ENCODE measurements around the gene ZNF441. TPM values are rescaled to one million over a fixed set of nuclear protein-coding genes. Genes with fewer than 3 reads are reported as not detected.

The ZNF441 gene
- total and polyA plus RNA-seq, 2 of the 13 experiments (the other 11 are each of a cell fraction or from before 2014, with no cell fraction given) = 2.8 to 10.0 TPM

DNA sequence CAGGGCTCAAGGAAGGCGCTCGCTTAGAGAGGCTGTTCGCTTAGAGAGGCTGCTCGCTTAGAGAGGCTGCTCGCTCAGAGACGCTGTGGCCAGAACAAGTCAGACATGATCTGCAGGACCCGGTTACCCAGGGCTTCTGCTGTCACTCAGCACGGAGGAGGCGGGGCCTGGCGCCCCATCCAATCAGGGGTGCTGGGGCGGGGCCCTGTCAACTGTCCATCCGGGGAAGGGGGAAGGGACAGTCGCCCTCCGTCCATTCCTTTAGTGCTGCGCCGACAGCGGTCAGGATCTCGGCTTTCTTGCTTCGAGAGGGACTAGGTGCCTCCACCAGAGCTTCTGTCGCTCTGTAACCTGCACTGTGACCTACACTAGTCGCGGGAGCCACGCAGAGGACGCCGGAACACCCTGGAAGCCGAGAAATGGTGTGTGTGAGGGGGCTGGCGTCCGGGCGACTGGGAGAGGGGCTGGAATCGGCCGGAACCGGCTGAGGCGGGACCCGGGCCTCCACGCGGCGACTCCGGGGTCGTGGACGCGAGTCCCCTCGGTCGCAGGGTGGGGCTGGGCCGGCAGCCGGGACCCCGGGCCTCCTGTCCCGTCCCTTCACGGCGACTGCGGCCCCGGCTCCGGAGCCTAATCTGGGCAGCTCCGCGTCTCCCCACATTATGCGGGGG lies 47.4 kb downstream of the ZNF441 start, which contains the start of gene ZNF440 (continued):
- TF ChIP-seq AFF4 (CRISPR knock-in tag; IDR thresholded peaks at IDR 0.05) (peak; percentile 80; the same call in 1 of the 2 replicates), HMG20B (CRISPR knock-in tag; conservative IDR thresholded peaks at IDR 0.05) (0 out of 2 replicates have a peak, but pooled peaks have one; percentile 19), EED (CRISPR knock-in tag; IDR thresholded peaks at IDR 0.05) (0 out of 2 replicates have a peak, but pooled peaks have one; percentile 69), ZNF749 (CRISPR knock-in tag; IDR thresholded peaks at IDR 0.05; ENCODE audit: borderline replicate concordance) (peak; percentile 85; the same call in 1 of the 2 replicates), RBM39 (IDR thresholded peaks at IDR 0.05; ENCODE audit: low read depth, low read length, poor library complexity, severe bottlenecking) (peak; percentile 79), ZFP90 (CRISPR knock-in tag; IDR thresholded peaks at IDR 0.05; ENCODE audit: borderline replicate concordance) (no peak)

DNA sequence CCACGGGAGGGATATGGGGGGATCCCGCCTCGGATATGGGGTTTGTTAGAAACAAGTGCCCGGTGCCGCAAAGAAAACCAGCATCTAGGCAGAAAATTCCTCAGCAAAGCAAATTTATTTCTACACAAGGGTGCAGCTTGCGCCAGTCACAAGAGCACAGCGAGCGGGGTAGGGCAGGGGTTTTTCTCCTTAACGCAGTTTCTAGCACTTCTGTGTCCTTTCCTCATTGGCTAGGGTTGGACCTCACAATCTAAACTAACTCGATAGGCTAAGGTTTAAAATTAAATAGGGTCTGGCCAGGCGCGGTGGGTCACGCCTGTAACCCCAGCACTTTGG lies 47.9 kb downstream of the ZNF441 start:
- intact Hi-C loops (cut with micrococcal nuclease; ENCODE audit: unreplicated experiment) (no loop called here), in situ Hi-C loops (cut with HindIII; ENCODE audit: extremely low pct_ligation_motif_present, low pct_unique_long_range_greater_than_20kb) (no loop called here)
- Histone ChIP-seq H3K9ac (ENCODE audit: insufficient read depth, low read depth, low read length) (peak overlapping the region; percentile 95), H3K4me3 (replicated peaks in 1 of 3; ENCODE audit: insufficient read depth in 1 of 3, low read depth in 2 of 3, low read length in 3 of 3) (peak overlapping the region; percentile 84 to 99 (median 91)), H3K27ac (ENCODE audit: extremely low read length, insufficient read depth, low read length) (peak overlapping the region; percentile 89), H3K36me3 (replicated peaks in 1 of 2; ENCODE audit: control insufficient read depth in 1 of 2, insufficient read depth in 2 of 2, low read length in 2 of 2) (no peaks in the 10 kb centered on the region; a peak in 1 of 5 replicates), H3K4me1 (ENCODE audit: insufficient read depth, low read length) (peaks cover 32% of the 10 kb centered on the region), H4K20me1 (ENCODE audit: insufficient read depth, low read length) (no peaks in the 10 kb centered on the region), H2AFZ (ENCODE audit: low read length) (no peak overlapping the region), H3K27me3 (ENCODE audit: control insufficient read depth in 1 of 2, insufficient read depth in 2 of 2, low read length in 2 of 2) (no peaks in the 10 kb centered on the region; a peak in 1 of 5 replicates), H3K9me3 (ENCODE audit: low read length) (no peaks in the 10 kb centered on the region), H3K4me2 (ENCODE audit: low read depth, low read length) (peak overlapping the region; percentile 99), H3K79me2 (ENCODE audit: insufficient read depth, low read length) (peaks cover 6% of the 10 kb centered on the region)
- DNase-seq (ENCODE audit: low spot score) = no peak
- ChIA-PET POLR2A (interaction anchor here (0.6 to 4.5 kb wide), 4 partner anchors 10 to 73 kb away, joined by 3 to 27 read pairs (median 3); partner anchors contain the start of genes ZNF491 and ZNF69), CTCF (ENCODE audit: low intra/inter-chr PET ratio, low total read pairs) (interaction anchor here (0.9 kb wide), 1 partner anchor 18 kb away, joined by 3 read pairs; no protein-coding TSS in a partner anchor)
- WGBS (ENCODE audit: low lambda C conversion rate) = 6% methylated on average over 12 of the region's 13 CpGs
- no peak for FAIRE-seq
- BruUV-seq (replicated peaks) = no TSS peak
- ATAC-seq = peak; percentile 45
- TF ChIP-seq NR1H2 (CRISPR knock-in tag; IDR thresholded peaks at IDR 0.05; ENCODE audit: borderline replicate concordance, low read depth) (no peak), ZSCAN5A (CRISPR knock-in tag; IDR thresholded peaks at IDR 0.05; ENCODE audit: borderline replicate concordance) (no peak), FOXJ3 (CRISPR knock-in tag; IDR thresholded peaks at IDR 0.05; ENCODE audit: borderline replicate concordance) (no peak), ZXDC (CRISPR knock-in tag; IDR thresholded peaks at IDR 0.05) (no peak), ARNT2 (CRISPR knock-in tag; IDR thresholded peaks at IDR 0.05; ENCODE audit: low read depth) (peak; percentile 17; the same call in 1 of the 2 replicates)
- TF ChIP-seq, protein P1, sequence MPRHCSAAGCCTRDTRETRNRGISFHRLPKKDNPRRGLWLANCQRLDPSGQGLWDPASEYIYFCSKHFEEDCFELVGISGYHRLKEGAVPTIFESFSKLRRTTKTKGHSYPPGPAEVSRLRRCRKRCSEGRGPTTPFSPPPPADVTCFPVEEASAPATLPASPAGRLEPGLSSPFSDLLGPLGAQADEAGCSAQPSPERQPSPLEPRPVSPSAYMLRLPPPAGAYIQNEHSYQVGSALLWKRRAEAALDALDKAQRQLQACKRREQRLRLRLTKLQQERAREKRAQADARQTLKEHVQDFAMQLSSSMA (CRISPR knock-in tag; IDR thresholded peaks at IDR 0.05) = 0 out of 2 replicates have a peak, but pooled peaks have one; percentile 28

All from HepG2 (cell line).